Measurements from ENCODE around the gene UBE2K. TPM values are rescaled to one million over a fixed set of nuclear protein-coding genes. Genes with fewer than 3 reads are reported as not detected.

The UBE2K gene
- polyA plus RNA-seq, 3 donors, result 24.2 to 66.8 (median 50.0) TPM

- no peak overlapping the region for H3K4me2 ChIP-seq (replicated peaks; ENCODE audit: extremely low read depth, low read length, poor library complexity, severe bottlenecking)
- H3K79me2 ChIP-seq (ENCODE audit: insufficient read depth, low read length), result no peaks in the 10 kb centered on the region
- H3K27me3 Mint-ChIP-seq (ENCODE audit: low read depth in 3 of 3), result no peaks in the 10 kb centered on the region
- no peak overlapping the region for H3K4me3 Mint-ChIP-seq
- peaks cover 8% of the 10 kb centered on the region for H3K4me1 Mint-ChIP-seq
- no peaks in the 10 kb centered on the region for H3K4me1 ChIP-seq (ENCODE audit: control insufficient read depth in 1 of 2, insufficient read depth in 2 of 2, low read length in 2 of 2)
- no peak overlapping the region for H3K4me3 ChIP-seq (replicated peaks in 1 of 3; ENCODE audit: low read depth in 2 of 3, low read length in 3 of 3)
- DNase-seq, result no peak
- peak overlapping the region in 1 of 7 donors; percentile 77 for H3K27ac Mint-ChIP-seq
- no peak overlapping the region for H3K9ac ChIP-seq (ENCODE audit: insufficient read depth, low read length, poor library complexity, severe bottlenecking)
- intact Hi-C loops (cut with micrococcal nuclease), result no loop called here
- H2AFZ ChIP-seq (ENCODE audit: insufficient read depth, low read depth, low read length, poor library complexity, severe bottlenecking), result no peak overlapping the region
- no peaks in the 10 kb centered on the region for H3K9me3 ChIP-seq (replicated peaks in 1 of 2; ENCODE audit: control insufficient read depth in 1 of 2, insufficient read depth in 1 of 2, low read length in 2 of 2)
- no CpG with 5 or more reads among the region's 5 CpGs for WGBS (ENCODE audit: insufficient coverage)
- H4K20me1 ChIP-seq (ENCODE audit: insufficient read depth, low read length), result no peaks in the 10 kb centered on the region
- TF ChIP-seq CTCF (IDR thresholded peaks at IDR 0.05), result no peak
- peaks cover 22 to 23% of the 10 kb centered on the region in 2 donors for H3K36me3 Mint-ChIP-seq
- H3K27me3 ChIP-seq (ENCODE audit: control insufficient read depth in 2 of 2, insufficient read depth in 2 of 2, low read length in 2 of 2), result no peaks in the 10 kb centered on the region
- H3K27ac ChIP-seq (ENCODE audit: low read depth in 1 of 2, low read length in 2 of 2), result no peak overlapping the region
- H3K36me3 ChIP-seq (replicated peaks in 1 of 2; ENCODE audit: control insufficient read depth in 1 of 2, insufficient read depth in 2 of 2, low read length in 2 of 2), result peaks cover 17 to 31% of the 10 kb centered on the region in 2 donors
- no peaks in the 10 kb centered on the region for H3K9me3 Mint-ChIP-seq
Measured at GRCh38 chr4:39820186-39820585, 122.2 kb downstream of the UBE2K start.

GRCh38 chr4:39821951-39822350 lies 124.0 kb downstream of the UBE2K start:
- Histone ChIP-seq H3K27me3 (ENCODE audit: control insufficient read depth in 2 of 2, insufficient read depth in 2 of 2, low read length in 2 of 2) (no peaks in the 10 kb centered on the region), H3K9me3 (replicated peaks in 1 of 2; ENCODE audit: control insufficient read depth in 1 of 2, insufficient read depth in 1 of 2, low read length in 2 of 2) (no peaks in the 10 kb centered on the region), H3K4me2 (replicated peaks; ENCODE audit: extremely low read depth, low read length, poor library complexity, severe bottlenecking) (no peak overlapping the region), H3K9ac (ENCODE audit: insufficient read depth, low read length, poor library complexity, severe bottlenecking) (no peak overlapping the region), H3K27ac (ENCODE audit: low read depth in 1 of 2, low read length in 2 of 2) (no peak overlapping the region), H3K4me1 (ENCODE audit: control insufficient read depth in 1 of 2, insufficient read depth in 2 of 2, low read length in 2 of 2) (no peaks in the 10 kb centered on the region), H4K20me1 (ENCODE audit: insufficient read depth, low read length) (no peaks in the 10 kb centered on the region), H3K36me3 (replicated peaks in 1 of 2; ENCODE audit: control insufficient read depth in 1 of 2, insufficient read depth in 2 of 2, low read length in 2 of 2) (peaks cover 17 to 42% of the 10 kb centered on the region in 2 donors), H3K4me3 (replicated peaks in 1 of 3; ENCODE audit: low read depth in 2 of 3, low read length in 3 of 3) (no peak overlapping the region), H3K79me2 (ENCODE audit: insufficient read depth, low read length) (no peaks in the 10 kb centered on the region), H2AFZ (ENCODE audit: insufficient read depth, low read depth, low read length, poor library complexity, severe bottlenecking) (no peak overlapping the region)
- H3K27ac Mint-ChIP-seq, result peak overlapping the region in 1 of 7 donors; percentile 37
- H3K27me3 Mint-ChIP-seq (ENCODE audit: low read depth in 3 of 3), result no peaks in the 10 kb centered on the region
- H3K4me1 Mint-ChIP-seq, result peaks cover 13% of the 10 kb centered on the region
- no peak for DNase-seq
- intact Hi-C loops (cut with micrococcal nuclease), result no loop called here
- TF ChIP-seq CTCF (IDR thresholded peaks at IDR 0.05), result no peak
- no peak overlapping the region for H3K4me3 Mint-ChIP-seq
- no peaks in the 10 kb centered on the region for H3K9me3 Mint-ChIP-seq
- 100% methylated on average over 5 of the region's 9 CpGs for WGBS (ENCODE audit: insufficient coverage)
- peaks cover 25 to 32% of the 10 kb centered on the region in 2 donors for H3K36me3 Mint-ChIP-seq
